HepG2 (cell line): ENCODE results near the gene CSMD2. TPM values are rescaled to one million over a fixed set of nuclear protein-coding genes. Genes with fewer than 3 reads are reported as not detected.

Source experiments
- ATAC-seq: fragments of 200-7000 bp; cut with Tn5 transposase; 3 replicates; pipeline ENCODE4 v1.9.1; 2020; ENCODE audit warnings: mild to moderate bottlenecking, moderate library complexity
- BruUV-seq: library from RNA; stranded (reverse); fragments of 400-500 nt; replicated peaks from 2 replicates; lab custom pipeline; 2021; lab: Mats Ljungman, UMichigan
- CTCF ChIA-PET: fragments of 300-600 bp; formaldehyde crosslinking; extraction: SDS; loops from one replicate; lab custom pipeline; 2021; ENCODE audit warnings: low total read pairs, inconsistent platforms, low intra/inter-chr PET ratio; lab: Yijun Ruan, JAX
- POLR2A ChIA-PET: fragments of 350-600 bp; sonication (Branson Sonifier 250); formaldehyde crosslinking; loops from one replicate; lab custom pipeline; 2020; ENCODE audit warnings: antibody characterized with exemption, inconsistent platforms; lab: Yijun Ruan, JAX
- DNase-seq: peaks from one replicate; pipeline ENCODE4 v3.0.0-alpha.2; 2015; ENCODE audit warnings: low spot score
- FAIRE-seq: peaks from 3 replicates; lab custom pipeline; 2011; peaks lifted over from hg19 to GRCh38; lab: Jason Lieb, UNC
- H2AFZ ChIP-seq: one replicate; pipeline ENCODE4 v1.6.1; 2011; ENCODE audit warnings: low read length, inconsistent platforms
- H3K27ac ChIP-seq: fragments of 300-600 bp; 3 replicates; pipeline ENCODE4 v1.8.0; 2011; ENCODE audit warnings: mixed run types, mild to moderate bottlenecking, mixed read lengths, low read length, inconsistent platforms; ENCODE audit not compliant: insufficient read depth; ENCODE audit errors: extremely low read length
- H3K27me3 ChIP-seq, 2 experiments: fragments of 200-600 bp in 1 of 2; 2 replicates in 1 of 2; 3 replicates in 1 of 2; pipeline versions ENCODE4 v1.6.0 to v1.8.0; 2011; ENCODE audit warnings: low read length in 2 of 2, mild to moderate bottlenecking in 2 of 2, moderate library complexity in 2 of 2, inconsistent platforms in 1 of 2; ENCODE audit not compliant: insufficient read depth in 2 of 2, control insufficient read depth in 1 of 2
- H3K36me3 ChIP-seq, 2 experiments: fragments of 200-600 bp in 1 of 2; replicated peaks in 1 of 2; 2 replicates in 1 of 2; 3 replicates in 1 of 2; pipeline versions ENCODE4 v1.5.1 to v1.8.0; 2011; ENCODE audit warnings: low read length in 2 of 2, inconsistent platforms in 1 of 2; ENCODE audit not compliant: insufficient read depth in 2 of 2, control insufficient read depth in 1 of 2
- H3K4me1 ChIP-seq: 2 replicates; pipeline ENCODE4 v1.5.1; 2012; ENCODE audit warnings: low read length, inconsistent platforms; ENCODE audit not compliant: insufficient read depth
- H3K4me2 ChIP-seq: 2 replicates; pipeline ENCODE4 v1.6.0; 2011; ENCODE audit warnings: low read depth, low read length, inconsistent platforms
- H3K4me3 ChIP-seq, 3 experiments: fragments of 200-600 bp in 1 of 3; sonication (generic), shearing (Covaris generic) in 1 of 3; replicated peaks in 1 of 3; 2 replicates each; pipeline ENCODE4 v1.5.1; 2011 to 2016; ENCODE audit warnings: low read length in 3 of 3, inconsistent platforms in 2 of 3, low read depth in 2 of 3, mild to moderate bottlenecking in 2 of 3, control low read depth in 1 of 3, mixed read lengths in 1 of 3; ENCODE audit not compliant: insufficient read depth in 1 of 3
- H3K79me2 ChIP-seq: one replicate; pipeline ENCODE4 v1.6.1; 2011; ENCODE audit warnings: low read length, inconsistent platforms; ENCODE audit not compliant: insufficient read depth
- H3K9ac ChIP-seq: 2 replicates; pipeline ENCODE4 v1.6.0; 2011; ENCODE audit warnings: mild to moderate bottlenecking, low read depth, low read length, inconsistent platforms; ENCODE audit not compliant: insufficient read depth
- H3K9me3 ChIP-seq: 2 replicates; pipeline ENCODE4 v1.5.1; 2012; ENCODE audit warnings: mild to moderate bottlenecking, low read length
- H4K20me1 ChIP-seq: 2 replicates; pipeline ENCODE4 v1.6.0; 2011; ENCODE audit warnings: inconsistent platforms, mild to moderate bottlenecking, low read length, moderate library complexity; ENCODE audit not compliant: insufficient read depth
- HMG20B ChIP-seq: conservative IDR thresholded peaks from 2 replicates; pipeline ENCODE4 v1.6.1; 2016; ENCODE audit warnings: missing genetic modification reagents, missing compliant biosample characterization
- KDM5B ChIP-seq: sonication (generic); formaldehyde crosslinking; IDR thresholded peaks from 2 replicates; pipeline ENCODE4 v1.4.0; 2020; ENCODE audit warnings: missing genetic modification reagents, mild to moderate bottlenecking, borderline replicate concordance
- KMT2A ChIP-seq: sonication (generic); formaldehyde crosslinking; IDR thresholded peaks from 2 replicates; pipeline ENCODE4 v1.4.0; 2020; ENCODE audit warnings: missing genetic modification reagents
- PHF20 ChIP-seq: sonication (generic); formaldehyde crosslinking; IDR thresholded peaks from 2 replicates; pipeline ENCODE4 v1.5.0; 2020; ENCODE audit warnings: mild to moderate bottlenecking, missing genetic modification reagents
- RXRA ChIP-seq: sonication (generic); formaldehyde crosslinking; IDR thresholded peaks from 2 replicates; pipeline ENCODE4 v1.5.1; 2020; ENCODE audit warnings: missing genetic modification reagents
- SATB2 ChIP-seq: sonication (generic); formaldehyde crosslinking; IDR thresholded peaks from 2 replicates; pipeline ENCODE4 v1.5.0; 2020; ENCODE audit warnings: missing genetic modification reagents
- SIX4 ChIP-seq: sonication (generic); formaldehyde crosslinking; IDR thresholded peaks from 2 replicates; pipeline ENCODE4 v1.4.0; 2020; ENCODE audit warnings: missing genetic modification reagents
- ZNF232 ChIP-seq: sonication (generic); formaldehyde crosslinking; IDR thresholded peaks from 2 replicates; pipeline ENCODE4 v1.4.0; 2020; ENCODE audit warnings: missing genetic modification reagents, borderline replicate concordance
- ZNF616 ChIP-seq: sonication (generic); formaldehyde crosslinking; IDR thresholded peaks from 2 replicates; pipeline ENCODE4 v1.5.0; 2020; ENCODE audit warnings: low read depth, mild to moderate bottlenecking, missing genetic modification reagents
- ZNF644 ChIP-seq: IDR thresholded peaks from 2 replicates; pipeline ENCODE4 v1.6.1; 2016; ENCODE audit warnings: low read depth
- ZNF674 ChIP-seq: sonication (generic); formaldehyde crosslinking; IDR thresholded peaks from 2 replicates; pipeline ENCODE4 v1.5.0; 2020; ENCODE audit warnings: low read depth, mild to moderate bottlenecking, missing genetic modification reagents
- WGBS: methylation state at CpG from one replicate; pipeline ENCODE4 v1.1.6; 2017; ENCODE audit warnings: low lambda C conversion rate; 5-methylcytosine and 5-hydroxymethylcytosine counted together
- in situ Hi-C: cut with HindIII; loops from 2 replicates; pipeline ENCODE4 v1.10.0; 2017; ENCODE audit warnings: low pct_unique_long_range_greater_than_20kb; ENCODE audit not compliant: extremely low pct_ligation_motif_present
- intact Hi-C: fragments of 100-400 bp; cut with micrococcal nuclease; formaldehyde crosslinking; loops from one replicate; pipeline ENCODE4 v1.10.0; 2022; ENCODE audit not compliant: unreplicated experiment
- polyA plus RNA-seq, 8 experiments: library from polyadenylated mRNA; depleted of rRNA in 3 of 8; stranded (reverse) in 7 of 8; unstranded in 1 of 8; fragments of >200 nt; fragmentation: Illumina TruSeq in 4 of 8; extraction: Trizol in 4 of 8; gene quantifications; 2 replicates each; pipeline versions ENCODE4 v1.2.1 to v1.2.3, GENCODE V29; 2011 to 2016; ENCODE audit warnings: low read depth in 4 of 8, missing spikeins in 1 of 8, mixed read lengths in 1 of 8; ENCODE audit not compliant: insufficient read depth in 1 of 8
- total RNA-seq, 5 experiments: library from RNA; depleted of rRNA; stranded (reverse); fragments of >200 nt; fragmentation: Illumina TruSeq; extraction: Trizol; gene quantifications; 2 replicates each; pipeline ENCODE4 v1.2.3, GENCODE V29; 2016; ENCODE audit warnings: low read depth in 1 of 5
- TF ChIP-seq, protein P1 (sequence below): IDR thresholded peaks from 2 replicates; pipeline ENCODE4 v1.6.1; 2012; ENCODE audit warnings: inconsistent platforms
- TF ChIP-seq, protein P2 (sequence below): sonication (generic); formaldehyde crosslinking; IDR thresholded peaks from 2 replicates; pipeline ENCODE4 v1.4.0; 2020; ENCODE audit warnings: mild to moderate bottlenecking, missing genetic modification reagents
- TF ChIP-seq, protein P3 (sequence below): sonication (generic); formaldehyde crosslinking; IDR thresholded peaks from 2 replicates; pipeline ENCODE4 v1.8.0; 2022; ENCODE audit warnings: missing genetic modification reagents, mild to moderate bottlenecking, borderline replicate concordance
- TF ChIP-seq, protein P4 (sequence below): sonication (generic); formaldehyde crosslinking; IDR thresholded peaks from 2 replicates; pipeline ENCODE4 v1.4.0; 2020; ENCODE audit warnings: mild to moderate bottlenecking, low read depth, missing genetic modification reagents

CSMD2 gene
- total and polyA plus RNA-seq, 2 of the 13 experiments (the other 11 are each of a cell fraction or from before 2014, with no cell fraction given), result not detected

DNA sequence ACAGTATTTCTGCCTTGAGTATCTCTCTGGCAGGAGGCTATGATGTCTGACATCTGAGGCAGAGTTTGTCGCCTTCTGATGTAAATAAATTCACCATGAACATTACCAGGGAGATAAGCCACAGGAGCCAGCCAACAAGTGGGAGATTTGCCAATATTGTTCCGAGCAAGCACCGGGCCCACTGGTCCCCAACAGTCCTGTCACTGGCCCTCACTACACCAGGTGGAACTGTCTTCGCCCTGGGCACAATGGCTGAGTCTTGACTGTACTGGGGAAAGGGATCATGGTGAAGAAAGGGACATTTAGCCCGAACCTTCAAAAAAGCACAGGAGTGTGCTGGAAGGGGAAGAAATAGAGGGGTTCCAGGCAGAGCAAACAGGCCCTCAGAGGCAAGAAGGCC is 243.7 kb downstream of the CSMD2 start:
- no peak for ATAC-seq
- 14% methylated on average over 5 of the region's 5 CpGs for WGBS
- CTCF ChIA-PET, result no interaction called here

DNA sequence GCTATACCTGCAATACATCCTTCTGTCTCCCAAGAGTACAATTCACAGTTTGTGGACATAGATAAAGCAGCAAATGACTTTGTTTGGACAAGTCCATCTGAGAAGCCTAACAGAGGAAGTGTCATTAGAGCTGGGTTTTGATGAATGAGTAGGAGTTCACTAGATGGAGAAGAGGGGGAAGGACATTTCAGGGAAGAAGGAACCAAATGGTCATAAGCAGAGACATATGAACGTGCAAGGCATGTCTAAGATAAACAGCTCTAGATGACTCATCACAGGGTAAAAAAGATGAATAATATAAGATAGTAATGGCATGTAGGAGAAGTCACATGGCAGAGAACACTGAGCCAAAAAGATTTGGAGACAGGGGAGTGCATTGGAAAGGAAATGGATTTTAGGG is 246.7 kb downstream of the CSMD2 start:
- Histone ChIP-seq H3K4me1 (no peaks in the 10 kb centered on the region), H3K36me3 (no peaks in the 10 kb centered on the region), H3K4me3 (no peak overlapping the region), H3K9ac (no peak overlapping the region), H3K27me3 (no peaks in the 10 kb centered on the region), H3K79me2 (no peaks in the 10 kb centered on the region), H2AFZ (no peak overlapping the region), H4K20me1 (no peaks in the 10 kb centered on the region), H3K27ac (no peak overlapping the region), H3K9me3 (no peaks in the 10 kb centered on the region), H3K4me2 (no peak overlapping the region)
- POLR2A ChIA-PET, result no interaction called here
- CTCF ChIA-PET, result no interaction called here
- no TSS peak for BruUV-seq
- ATAC-seq (no peak), DNase-seq (no peak), FAIRE-seq (no peak)
- intact Hi-C loops (no loop called here), in situ Hi-C loops (no loop called here)
- WGBS, result 0% methylated on average over 1 of the region's 1 CpG
- TF ChIP-seq PHF20 (CRISPR knock-in tag), result no peak
- no peak for TF ChIP-seq ZNF674 (CRISPR knock-in tag)
- TF ChIP-seq, protein P1, sequence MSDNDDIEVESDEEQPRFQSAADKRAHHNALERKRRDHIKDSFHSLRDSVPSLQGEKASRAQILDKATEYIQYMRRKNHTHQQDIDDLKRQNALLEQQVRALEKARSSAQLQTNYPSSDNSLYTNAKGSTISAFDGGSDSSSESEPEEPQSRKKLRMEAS, result no peak
- TF ChIP-seq HMG20B (CRISPR knock-in tag), result no peak
- TF ChIP-seq, protein P2, sequence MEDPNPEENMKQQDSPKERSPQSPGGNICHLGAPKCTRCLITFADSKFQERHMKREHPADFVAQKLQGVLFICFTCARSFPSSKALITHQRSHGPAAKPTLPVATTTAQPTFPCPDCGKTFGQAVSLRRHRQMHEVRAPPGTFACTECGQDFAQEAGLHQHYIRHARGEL (CRISPR knock-in tag), result no peak
- no peak for TF ChIP-seq SATB2 (CRISPR knock-in tag)
- no peak for TF ChIP-seq SIX4 (CRISPR knock-in tag)
- no peak for TF ChIP-seq KDM5B
- TF ChIP-seq, protein P3, sequence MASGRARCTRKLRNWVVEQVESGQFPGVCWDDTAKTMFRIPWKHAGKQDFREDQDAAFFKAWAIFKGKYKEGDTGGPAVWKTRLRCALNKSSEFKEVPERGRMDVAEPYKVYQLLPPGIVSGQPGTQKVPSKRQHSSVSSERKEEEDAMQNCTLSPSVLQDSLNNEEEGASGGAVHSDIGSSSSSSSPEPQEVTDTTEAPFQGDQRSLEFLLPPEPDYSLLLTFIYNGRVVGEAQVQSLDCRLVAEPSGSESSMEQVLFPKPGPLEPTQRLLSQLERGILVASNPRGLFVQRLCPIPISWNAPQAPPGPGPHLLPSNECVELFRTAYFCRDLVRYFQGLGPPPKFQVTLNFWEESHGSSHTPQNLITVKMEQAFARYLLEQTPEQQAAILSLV (CRISPR knock-in tag), result no peak
- TF ChIP-seq ZNF232 (CRISPR knock-in tag), result no peak
- no peak for TF ChIP-seq RXRA (CRISPR knock-in tag)
- TF ChIP-seq KMT2A (CRISPR knock-in tag), result no peak

More for the DNA sequence above, 243.7 kb downstream of the CSMD2 start:
- Histone ChIP-seq H3K36me3 (no peaks in the 10 kb centered on the region), H3K9me3 (no peaks in the 10 kb centered on the region; the same call in 1 of the 2 replicates), H2AFZ (no peak overlapping the region), H3K9ac (no peak overlapping the region), H3K4me3 (no peak overlapping the region), H3K27me3 (no peaks in the 10 kb centered on the region), H3K79me2 (no peaks in the 10 kb centered on the region), H4K20me1 (no peaks in the 10 kb centered on the region), H3K4me2 (no peak overlapping the region), H3K27ac (no peak overlapping the region), H3K4me1 (no peaks in the 10 kb centered on the region)
- BruUV-seq, result no TSS peak
- intact Hi-C loops (no loop called here), in situ Hi-C loops (no loop called here)
- no peak for FAIRE-seq
- TF ChIP-seq, protein P4, sequence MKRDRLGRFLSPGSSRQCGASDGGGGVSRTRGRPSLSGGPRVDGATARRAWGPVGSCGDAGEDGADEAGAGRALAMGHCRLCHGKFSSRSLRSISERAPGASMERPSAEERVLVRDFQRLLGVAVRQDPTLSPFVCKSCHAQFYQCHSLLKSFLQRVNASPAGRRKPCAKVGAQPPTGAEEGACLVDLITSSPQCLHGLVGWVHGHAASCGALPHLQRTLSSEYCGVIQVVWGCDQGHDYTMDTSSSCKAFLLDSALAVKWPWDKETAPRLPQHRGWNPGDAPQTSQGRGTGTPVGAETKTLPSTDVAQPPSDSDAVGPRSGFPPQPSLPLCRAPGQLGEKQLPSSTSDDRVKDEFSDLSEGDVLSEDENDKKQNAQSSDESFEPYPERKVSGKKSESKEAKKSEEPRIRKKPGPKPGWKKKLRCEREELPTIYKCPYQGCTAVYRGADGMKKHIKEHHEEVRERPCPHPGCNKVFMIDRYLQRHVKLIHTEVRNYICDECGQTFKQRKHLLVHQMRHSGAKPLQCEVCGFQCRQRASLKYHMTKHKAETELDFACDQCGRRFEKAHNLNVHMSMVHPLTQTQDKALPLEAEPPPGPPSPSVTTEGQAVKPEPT (CRISPR knock-in tag), result no peak
- no peak for TF ChIP-seq ZNF616 (CRISPR knock-in tag)
- TF ChIP-seq ZNF644 (CRISPR knock-in tag), result no peak
- POLR2A ChIA-PET, result no interaction called here
- DNase-seq, result no peak
